SH-SY5Y (cell line): ENCODE data around the gene RTP3.

Experiments used
- GATA2 ChIP-seq: IDR thresholded peaks from 2 replicates; pipeline ENCODE4 v1.6.1; 2011; ENCODE audit warnings: mild to moderate bottlenecking, low read depth, low read length
- GATA3 ChIP-seq: IDR thresholded peaks from 2 replicates; pipeline ENCODE4 v1.6.1; 2011; ENCODE audit warnings: low read depth, mild to moderate bottlenecking, low read length, moderate library complexity

- TF ChIP-seq GATA2 (no peak), GATA3 (no peak)
Observed at GRCh38 chr3:46488735-46489361, 8.9 kb upstream of the RTP3 start.
